GM18867 (cell line): ENCODE data around the gene CYP4B1.

Experiments
- ATAC-seq: cut with Tn5 transposase; IDR thresholded peaks from one replicate; pipeline ENCODE4 v1.9.1; 2021; ENCODE audit warnings: mild to moderate bottlenecking, moderate library complexity; ENCODE audit not compliant: unreplicated experiment

The CYP4B1 gene

GRCh38 chr1:46793126-46793525, 5.7 kb upstream of the CYP4B1 start:
- no peak for ATAC-seq

GRCh38 chr1:46797696-46798470, 963 bp upstream of the CYP4B1 start:
- no peak for ATAC-seq

DNA sequence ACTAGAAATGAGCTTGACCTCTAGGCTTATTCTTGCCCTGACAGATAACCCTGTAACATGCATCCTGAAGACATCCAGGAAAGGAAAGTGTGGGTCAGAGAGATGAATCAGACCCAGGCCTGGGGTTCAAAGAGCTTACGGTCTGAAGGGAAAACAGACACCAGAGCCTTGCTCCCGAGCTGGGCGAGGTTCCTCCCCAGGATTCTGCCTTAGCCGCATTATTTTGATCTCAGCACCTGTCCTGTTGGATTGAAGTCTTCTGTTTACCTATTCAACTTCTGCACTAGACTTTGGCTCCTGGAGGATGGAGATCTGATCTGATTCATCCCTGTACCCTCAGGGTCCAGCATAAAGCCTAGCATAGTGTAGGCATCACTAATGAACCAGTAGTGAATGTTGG, 1.9 kb downstream of the CYP4B1 start:
- no peak for ATAC-seq

DNA sequence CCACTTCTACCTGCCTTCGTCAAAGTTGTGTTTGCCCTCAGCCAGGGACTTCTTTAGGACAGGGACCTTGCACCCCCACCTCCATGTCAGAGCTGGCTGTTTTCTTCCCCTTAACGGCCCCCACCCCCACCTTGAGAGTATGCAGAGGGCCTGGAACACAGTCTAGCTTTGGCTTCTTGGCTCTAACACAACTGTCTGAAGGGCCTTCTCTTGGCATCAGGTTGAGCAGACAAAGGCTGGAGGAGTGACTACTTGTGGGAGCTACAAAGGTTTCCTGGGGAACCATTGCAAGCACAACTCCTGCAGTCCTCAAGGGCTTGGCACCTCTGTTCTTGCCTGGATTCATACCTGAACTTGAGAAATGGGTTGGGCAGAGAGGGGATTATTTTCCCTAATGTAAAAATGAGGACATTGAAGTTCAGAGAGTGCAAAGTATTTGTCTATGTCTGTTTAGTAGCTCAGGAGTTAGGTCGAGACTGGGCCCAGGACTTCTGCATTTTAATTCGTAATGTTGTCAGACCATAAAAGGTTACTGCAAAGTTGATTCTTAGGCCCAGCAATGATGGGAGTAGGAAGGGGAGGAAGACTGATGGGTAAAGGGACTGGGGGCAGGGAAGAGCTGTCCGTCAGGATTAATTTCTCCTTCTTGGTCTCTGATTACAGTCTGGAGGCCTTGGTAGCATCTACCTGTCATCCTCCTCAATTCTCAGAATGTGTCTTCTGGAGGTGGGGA, 2.6 kb downstream of the CYP4B1 start:
- no peak for ATAC-seq

DNA sequence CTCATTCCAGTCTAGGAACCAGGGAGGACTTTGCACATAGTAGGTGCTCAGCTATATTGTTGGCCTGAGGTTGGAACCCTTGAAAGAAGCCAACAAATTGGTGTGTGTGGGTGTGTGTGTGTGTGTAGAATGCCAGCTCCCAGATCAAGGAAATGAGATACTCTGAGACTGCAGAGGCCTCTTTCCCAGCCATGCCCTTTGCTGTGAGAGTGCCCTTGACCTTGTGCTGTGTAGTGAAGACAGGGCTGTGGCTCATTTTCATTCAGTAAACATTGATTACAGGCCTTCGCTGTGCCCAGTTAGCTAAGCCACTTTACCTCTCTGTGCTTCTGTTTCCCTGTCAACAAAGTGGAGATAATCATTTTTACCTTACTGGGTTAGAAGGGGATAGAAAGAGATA, 3.2 kb downstream of the CYP4B1 start:
- ATAC-seq: no peak

- no peak for ATAC-seq
Measured at GRCh38 chr1:46802901-46803574, 4.2 kb downstream of the CYP4B1 start.

GRCh38 chr1:46804027-46804889, 5.4 kb downstream of the CYP4B1 start:
- no peak for ATAC-seq

DNA sequence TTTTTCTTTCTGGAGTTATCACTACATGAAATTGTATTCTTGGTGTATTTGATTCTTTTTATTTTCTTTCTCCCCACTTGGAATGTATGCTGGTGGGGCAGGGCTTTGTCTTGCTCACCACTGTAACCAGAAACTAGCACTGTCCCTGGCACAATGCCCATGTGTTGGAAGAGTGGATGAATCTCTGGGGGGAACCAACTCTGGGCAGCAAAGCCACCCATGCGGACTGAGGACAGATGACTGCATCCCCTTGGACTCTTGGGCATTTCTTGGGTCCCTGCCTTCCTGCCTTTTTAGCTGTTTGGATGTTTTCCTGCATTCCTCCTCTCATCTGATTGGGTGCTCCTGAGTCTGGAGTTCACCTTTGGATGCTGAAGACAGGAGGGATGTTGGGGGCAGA, 6.1 kb downstream of the CYP4B1 start:
- no peak for ATAC-seq

DNA sequence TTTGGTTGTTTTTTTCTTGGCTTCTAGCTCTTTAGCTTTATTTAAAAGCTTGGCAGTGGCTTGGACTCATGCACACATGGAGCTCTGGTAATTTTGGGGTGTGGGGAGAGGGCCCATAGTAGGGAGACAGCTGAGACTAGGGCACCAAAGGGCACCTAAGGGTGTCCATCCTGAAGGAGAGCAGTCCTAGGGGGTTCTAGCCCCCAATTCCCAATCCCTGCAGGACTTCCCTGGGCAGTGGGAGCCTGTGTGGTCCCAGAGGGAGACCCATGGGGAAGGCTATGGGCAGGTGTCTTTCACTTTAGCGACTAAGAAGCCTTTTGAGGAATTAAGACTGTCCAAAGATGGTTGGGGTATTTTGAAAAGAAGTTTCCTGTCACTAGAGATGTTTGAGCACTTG, 6.9 kb downstream of the CYP4B1 start:
- ATAC-seq: no peak

DNA sequence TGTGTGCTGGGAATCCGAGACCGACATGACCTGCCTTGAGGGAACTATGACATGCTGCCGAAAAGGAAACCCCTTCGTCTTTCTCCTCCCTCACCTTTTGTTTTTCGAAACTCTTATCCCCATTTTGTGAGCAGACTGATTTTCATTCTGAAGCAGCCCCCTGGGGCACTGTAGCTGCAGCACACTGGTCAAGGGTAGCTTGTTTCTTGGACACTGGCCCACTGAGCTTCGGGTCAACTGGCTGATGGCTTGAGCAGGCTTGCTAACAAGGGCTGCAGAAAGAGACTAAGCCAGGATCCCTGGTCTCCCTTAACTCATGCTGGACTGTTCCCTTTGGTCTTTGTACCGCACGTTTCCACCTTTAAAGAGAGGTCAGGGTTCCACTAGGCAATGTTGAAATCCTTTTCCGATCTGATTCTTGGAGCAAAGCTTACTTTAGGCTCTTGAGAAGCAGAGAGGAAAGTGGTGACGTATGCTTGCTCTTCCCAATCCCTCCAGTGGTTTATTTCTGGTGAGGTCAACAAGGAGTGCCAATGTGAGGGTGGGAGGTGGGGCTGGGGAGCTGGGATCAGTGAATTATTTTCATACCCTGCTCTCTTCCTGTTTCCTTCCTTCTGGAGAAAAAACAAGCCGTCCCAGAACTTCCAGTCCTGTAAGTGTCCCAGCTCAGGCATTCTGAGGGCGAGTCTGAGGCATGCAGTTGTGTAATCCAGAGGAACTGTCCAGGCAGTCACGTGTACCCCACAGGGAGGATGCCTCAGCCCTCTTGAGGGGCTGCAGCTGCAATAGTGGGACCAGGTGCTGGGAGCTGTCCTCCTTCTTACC, 7.6 kb downstream of the CYP4B1 start:
- no peak for ATAC-seq

GRCh38 chr1:46807046-46807972, 8.5 kb downstream of the CYP4B1 start:
- no peak for ATAC-seq

- ATAC-seq: no peak
Measured at GRCh38 chr1:46809071-46809470, 10.2 kb downstream of the CYP4B1 start.

DNA sequence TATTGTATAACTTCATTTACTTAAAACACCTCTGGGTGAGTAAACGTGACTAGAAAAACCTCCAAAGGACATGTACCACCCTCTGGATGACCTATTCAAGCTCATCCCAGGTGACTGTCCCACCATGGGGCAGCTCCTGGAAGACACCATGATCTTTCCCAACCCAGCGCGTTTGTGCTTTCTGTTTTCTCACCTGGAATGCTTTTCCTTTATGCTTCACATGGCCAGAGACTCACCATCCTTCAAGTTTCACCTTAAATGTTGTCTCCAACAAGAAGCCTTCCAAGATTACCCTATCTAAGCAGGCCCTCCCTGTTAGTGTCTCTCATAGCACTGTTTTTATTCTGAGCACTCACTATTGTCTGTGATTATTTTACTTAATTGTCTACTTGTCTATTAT, 11.1 kb downstream of the CYP4B1 start:
- ATAC-seq: no peak

DNA sequence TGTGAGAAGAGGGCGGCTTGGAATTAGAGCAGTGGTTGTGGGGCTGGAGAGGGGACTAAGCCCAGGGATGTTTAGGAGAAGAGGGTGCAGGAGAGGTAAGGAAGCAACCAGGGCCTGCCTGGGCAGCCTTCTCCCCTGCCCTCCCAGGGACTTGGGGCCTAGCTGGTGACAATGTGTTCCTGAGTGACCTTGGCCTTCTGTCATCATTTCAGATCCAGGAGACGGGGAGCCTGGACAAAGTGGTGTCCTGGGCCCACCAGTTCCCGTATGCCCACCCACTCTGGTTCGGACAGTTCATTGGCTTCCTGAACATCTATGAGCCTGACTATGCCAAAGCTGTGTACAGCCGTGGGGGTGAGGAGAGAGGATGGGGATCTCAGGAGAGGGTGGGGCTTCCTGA, 11.8 kb downstream of the CYP4B1 start:
- ATAC-seq: no peak

DNA sequence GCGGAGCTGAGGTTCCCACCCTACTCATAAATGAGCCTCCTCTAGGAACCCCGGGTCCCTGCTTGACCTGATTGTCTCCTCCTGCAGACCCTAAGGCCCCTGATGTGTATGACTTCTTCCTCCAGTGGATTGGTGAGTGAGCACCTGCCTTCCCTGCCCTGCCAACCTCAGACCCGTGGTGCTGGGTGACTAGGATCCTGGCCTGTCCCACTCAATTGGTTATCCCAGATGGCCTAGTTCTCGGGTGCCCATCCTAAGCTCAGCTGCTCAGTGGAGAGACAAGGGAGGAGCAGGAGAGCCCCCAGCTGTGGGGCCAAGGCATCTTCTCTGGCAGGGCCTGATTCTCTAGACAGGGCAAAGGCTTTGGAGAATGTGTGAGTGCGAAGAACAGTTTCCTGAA, 12.2 kb downstream of the CYP4B1 start:
- no peak for ATAC-seq

GRCh38 chr1:46812065-46812963, 13.5 kb downstream of the CYP4B1 start:
- no peak for ATAC-seq

DNA sequence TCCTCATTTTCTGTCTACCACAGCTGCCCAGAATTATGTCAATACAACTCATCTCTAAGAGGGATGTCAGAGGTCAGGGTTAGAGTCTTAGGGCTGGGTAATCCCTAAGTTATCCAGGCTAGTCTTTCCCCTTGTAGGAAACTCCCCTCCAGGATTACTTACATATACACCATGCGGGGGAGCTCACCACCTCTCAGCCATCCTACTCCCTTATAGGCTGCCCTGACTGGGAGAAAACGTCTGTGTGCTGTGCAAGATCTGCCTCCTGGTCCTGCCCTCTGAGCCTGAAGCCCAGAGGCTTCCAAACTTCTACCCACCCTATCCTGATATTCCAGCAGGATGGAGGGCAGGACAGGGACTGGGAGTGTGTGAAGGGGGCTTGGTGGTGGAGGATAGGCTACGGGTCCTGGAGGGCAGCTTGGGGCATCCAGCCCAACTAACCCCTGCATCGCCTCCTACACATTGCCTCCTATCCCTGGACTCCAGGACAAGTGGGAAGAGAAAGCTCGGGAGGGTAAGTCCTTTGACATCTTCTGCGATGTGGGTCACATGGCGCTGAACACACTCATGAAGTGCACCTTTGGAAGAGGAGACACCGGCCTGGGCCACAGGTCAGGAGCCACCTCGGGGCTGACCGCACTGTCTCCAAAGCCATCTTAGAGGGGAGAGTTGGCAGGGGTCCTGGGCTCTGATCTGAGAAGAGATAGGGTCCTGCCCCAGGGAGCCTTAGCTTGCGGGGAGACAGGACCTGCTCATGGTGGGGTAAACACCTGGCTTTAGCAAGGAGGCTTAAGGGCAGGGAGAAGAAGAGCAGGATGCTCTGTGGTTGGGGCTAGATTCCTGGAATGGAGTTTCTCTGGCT, 14.4 kb downstream of the CYP4B1 start:
- ATAC-seq: no peak
